AG10803 (cell line): ENCODE measurements around the gene HSF5.

ENCODE experiments used
- DNase-seq: peaks from one replicate; pipeline ENCODE4 v3.0.0; 2010; ENCODE audit warnings: low read depth
- H3K4me3 ChIP-seq: 2 replicates; pipeline ENCODE4 v1.5.1; 2011; ENCODE audit warnings: mild to moderate bottlenecking, low read length, control low read depth
- TF ChIP-seq, protein P1 (sequence below): conservative IDR thresholded peaks from 2 replicates; pipeline ENCODE4 v1.5.1; 2011; ENCODE audit warnings: mild to moderate bottlenecking, low read length, control low read depth, inconsistent platforms

The HSF5 gene

GRCh38 chr17:58381124-58382035, 106.8 kb downstream of the HSF5 start:
- no peak for DNase-seq
- TF ChIP-seq, protein P1, sequence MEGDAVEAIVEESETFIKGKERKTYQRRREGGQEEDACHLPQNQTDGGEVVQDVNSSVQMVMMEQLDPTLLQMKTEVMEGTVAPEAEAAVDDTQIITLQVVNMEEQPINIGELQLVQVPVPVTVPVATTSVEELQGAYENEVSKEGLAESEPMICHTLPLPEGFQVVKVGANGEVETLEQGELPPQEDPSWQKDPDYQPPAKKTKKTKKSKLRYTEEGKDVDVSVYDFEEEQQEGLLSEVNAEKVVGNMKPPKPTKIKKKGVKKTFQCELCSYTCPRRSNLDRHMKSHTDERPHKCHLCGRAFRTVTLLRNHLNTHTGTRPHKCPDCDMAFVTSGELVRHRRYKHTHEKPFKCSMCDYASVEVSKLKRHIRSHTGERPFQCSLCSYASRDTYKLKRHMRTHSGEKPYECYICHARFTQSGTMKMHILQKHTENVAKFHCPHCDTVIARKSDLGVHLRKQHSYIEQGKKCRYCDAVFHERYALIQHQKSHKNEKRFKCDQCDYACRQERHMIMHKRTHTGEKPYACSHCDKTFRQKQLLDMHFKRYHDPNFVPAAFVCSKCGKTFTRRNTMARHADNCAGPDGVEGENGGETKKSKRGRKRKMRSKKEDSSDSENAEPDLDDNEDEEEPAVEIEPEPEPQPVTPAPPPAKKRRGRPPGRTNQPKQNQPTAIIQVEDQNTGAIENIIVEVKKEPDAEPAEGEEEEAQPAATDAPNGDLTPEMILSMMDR = no peak
- no peak overlapping the region for H3K4me3 ChIP-seq

GRCh38 chr17:58380207-58381123, 107.7 kb downstream of the HSF5 start:
- DNase-seq = no peak

DNA sequence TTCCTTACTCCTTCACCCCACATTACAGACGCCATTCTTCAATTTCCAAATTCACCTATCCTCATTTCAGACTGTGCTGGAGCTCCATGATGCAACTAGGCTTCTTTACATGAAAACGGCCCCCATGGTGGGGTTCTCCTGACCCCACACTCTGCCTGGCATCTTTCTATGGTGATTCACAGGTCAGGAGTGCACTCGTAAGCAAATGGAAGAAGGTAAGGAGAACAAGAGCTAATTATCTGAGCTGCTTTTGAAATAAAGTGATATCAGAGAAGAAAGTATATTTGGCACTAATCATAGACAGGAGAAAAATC, 108.7 kb downstream of the HSF5 start:
- TF ChIP-seq, protein P1 = no peak
- H3K4me3 ChIP-seq = no peak overlapping the region
- DNase-seq = no peak

More at GRCh38 chr17:58380207-58381123, 107.7 kb downstream of the HSF5 start:
- no peak overlapping the region for H3K4me3 ChIP-seq
- TF ChIP-seq, protein P1 = no peak

GRCh38 chr17:58378733-58379510, 109.3 kb downstream of the HSF5 start:
- DNase-seq = no peak
- no peak overlapping the region for H3K4me3 ChIP-seq
- TF ChIP-seq, protein P1 = no peak

- TF ChIP-seq, protein P1 = no peak
- no peak overlapping the region for H3K4me3 ChIP-seq
- no peak for DNase-seq
These were observed 110.5 kb downstream of the HSF5 start for GRCh38 chr17:58377661-58378060.

DNA sequence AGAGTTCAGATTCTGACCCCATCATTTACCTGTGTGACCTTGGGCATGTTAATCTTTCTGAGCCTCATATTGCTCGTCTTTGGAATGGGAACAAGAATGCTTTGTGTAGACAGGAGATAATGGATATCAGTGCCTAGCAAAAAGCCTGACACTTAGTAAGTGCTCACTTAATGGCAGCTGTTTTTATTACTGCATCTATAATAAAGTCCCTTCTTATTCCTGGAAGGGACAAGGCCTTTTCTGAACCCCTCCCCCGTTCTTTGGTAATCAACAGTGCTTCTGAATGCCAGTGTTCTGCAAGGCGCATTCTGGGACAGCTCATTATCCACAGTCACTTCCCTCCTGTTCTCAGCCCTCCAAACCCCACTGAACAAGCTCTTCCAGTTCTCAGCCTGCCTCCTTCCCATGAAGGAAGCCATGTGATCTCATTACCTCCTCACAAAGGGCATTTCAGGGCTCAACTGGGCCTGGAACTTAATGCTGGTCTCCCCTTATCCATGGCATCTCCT, 111.1 kb downstream of the HSF5 start:
- TF ChIP-seq, protein P1 = no peak
- H3K4me3 ChIP-seq = no peak overlapping the region
- no peak for DNase-seq
